MCF 10A (cell line): ENCODE data around the gene DEFB115. TPM values are rescaled to one million over a fixed set of nuclear protein-coding genes. Genes with fewer than 3 reads are reported as not detected.
"Not testable (repeated sequence)": the region's sequence is repeated elsewhere in the genome, so short reads cannot be mapped to it uniquely, and the experiment has no call there.

ENCODE experiments used
- BruUV-seq: library from RNA; stranded (reverse); fragments of 400-500 nt; replicated peaks from 2 replicates; lab custom pipeline; 2021; lab: Mats Ljungman, UMichigan
- CTCF ChIA-PET: fragments of 300-600 bp; sonication (Branson Sonifier 250); formaldehyde crosslinking; extraction: SDS; loops from one replicate; lab custom pipeline; 2021; ENCODE audit warnings: antibody characterized with exemption, inconsistent platforms; lab: Yijun Ruan, JAX
- POLR2A ChIA-PET: fragments of 300-600, 350-650 bp; sonication (Branson Sonifier 250); formaldehyde crosslinking; extraction: SDS; loops from one replicate; lab custom pipeline; 2020; ENCODE audit warnings: antibody characterized with exemption, inconsistent platforms; lab: Yijun Ruan, JAX
- DNase-seq: peaks from one replicate; pipeline ENCODE4 v3.0.0-alpha.2; 2018; ENCODE audit not compliant: unreplicated experiment
- H3K27ac Mint-ChIP-seq: one replicate; pipeline ENCODE4 v1.8.0; 2022; ENCODE audit warnings: mild to moderate bottlenecking, low read depth, mixed read lengths; ENCODE audit not compliant: unreplicated experiment
- H3K27me3 Mint-ChIP-seq: one replicate; pipeline ENCODE4 v1.8.0; 2022; ENCODE audit warnings: mixed read lengths; ENCODE audit not compliant: insufficient read depth, unreplicated experiment
- H3K36me3 Mint-ChIP-seq: one replicate; pipeline ENCODE4 v1.8.0; 2022; ENCODE audit warnings: mild to moderate bottlenecking, moderate library complexity, mixed read lengths; ENCODE audit not compliant: insufficient read depth, unreplicated experiment
- H3K4me1 Mint-ChIP-seq: one replicate; pipeline ENCODE4 v1.8.0; 2022; ENCODE audit warnings: mixed read lengths; ENCODE audit not compliant: insufficient read depth, unreplicated experiment
- H3K4me3 Mint-ChIP-seq: one replicate; pipeline ENCODE4 v1.8.0; 2022; ENCODE audit warnings: mild to moderate bottlenecking, moderate library complexity, mixed read lengths; ENCODE audit not compliant: unreplicated experiment
- H3K9me3 Mint-ChIP-seq: one replicate; pipeline ENCODE4 v1.8.0; 2022; ENCODE audit warnings: mixed read lengths; ENCODE audit not compliant: unreplicated experiment
- intact Hi-C: fragments of 100-400 bp; cut with micrococcal nuclease; formaldehyde crosslinking; loops from 2 replicates; pipeline ENCODE4 v1.14.1; 2022
- total RNA-seq: library from RNA; stranded (reverse); gene quantifications from 2 replicates; pipeline ENCODE4 v1.2.3, GENCODE V29; 2022
- TF ChIP-seq, protein P1 (sequence below): fragments of 200-600 bp; IDR thresholded peaks from one replicate; pipeline ENCODE4 v1.8.0; 2022; ENCODE audit warnings: antibody characterized with exemption, mild to moderate bottlenecking; ENCODE audit not compliant: unreplicated experiment

Gene DEFB115
- total RNA-seq, 1 experiment from 2014 or later: not detected

- ChIA-PET POLR2A (no interaction called here), CTCF (interaction anchor here (0.6 to 0.9 kb wide), 4 partner anchors 18 to 1723 kb away, joined by 3 to 5 read pairs (median 3); no protein-coding TSS in a partner anchor)
- Mint-ChIP-seq H3K9me3 (peaks cover 11% of the 10 kb centered on the region), H3K4me1 (no peaks in the 10 kb centered on the region), H3K36me3 (no peaks in the 10 kb centered on the region), H3K27ac (no peak overlapping the region), H3K27me3 (no peaks in the 10 kb centered on the region), H3K4me3 (no peak overlapping the region)
- TF ChIP-seq, protein P1, sequence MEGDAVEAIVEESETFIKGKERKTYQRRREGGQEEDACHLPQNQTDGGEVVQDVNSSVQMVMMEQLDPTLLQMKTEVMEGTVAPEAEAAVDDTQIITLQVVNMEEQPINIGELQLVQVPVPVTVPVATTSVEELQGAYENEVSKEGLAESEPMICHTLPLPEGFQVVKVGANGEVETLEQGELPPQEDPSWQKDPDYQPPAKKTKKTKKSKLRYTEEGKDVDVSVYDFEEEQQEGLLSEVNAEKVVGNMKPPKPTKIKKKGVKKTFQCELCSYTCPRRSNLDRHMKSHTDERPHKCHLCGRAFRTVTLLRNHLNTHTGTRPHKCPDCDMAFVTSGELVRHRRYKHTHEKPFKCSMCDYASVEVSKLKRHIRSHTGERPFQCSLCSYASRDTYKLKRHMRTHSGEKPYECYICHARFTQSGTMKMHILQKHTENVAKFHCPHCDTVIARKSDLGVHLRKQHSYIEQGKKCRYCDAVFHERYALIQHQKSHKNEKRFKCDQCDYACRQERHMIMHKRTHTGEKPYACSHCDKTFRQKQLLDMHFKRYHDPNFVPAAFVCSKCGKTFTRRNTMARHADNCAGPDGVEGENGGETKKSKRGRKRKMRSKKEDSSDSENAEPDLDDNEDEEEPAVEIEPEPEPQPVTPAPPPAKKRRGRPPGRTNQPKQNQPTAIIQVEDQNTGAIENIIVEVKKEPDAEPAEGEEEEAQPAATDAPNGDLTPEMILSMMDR: no peak
- intact Hi-C loops: no loop called here
- no peak for DNase-seq
- BruUV-seq: no TSS peak
These were observed 505 bp upstream of the DEFB115 start for GRCh38 chr20:31256959-31257358.

DNA sequence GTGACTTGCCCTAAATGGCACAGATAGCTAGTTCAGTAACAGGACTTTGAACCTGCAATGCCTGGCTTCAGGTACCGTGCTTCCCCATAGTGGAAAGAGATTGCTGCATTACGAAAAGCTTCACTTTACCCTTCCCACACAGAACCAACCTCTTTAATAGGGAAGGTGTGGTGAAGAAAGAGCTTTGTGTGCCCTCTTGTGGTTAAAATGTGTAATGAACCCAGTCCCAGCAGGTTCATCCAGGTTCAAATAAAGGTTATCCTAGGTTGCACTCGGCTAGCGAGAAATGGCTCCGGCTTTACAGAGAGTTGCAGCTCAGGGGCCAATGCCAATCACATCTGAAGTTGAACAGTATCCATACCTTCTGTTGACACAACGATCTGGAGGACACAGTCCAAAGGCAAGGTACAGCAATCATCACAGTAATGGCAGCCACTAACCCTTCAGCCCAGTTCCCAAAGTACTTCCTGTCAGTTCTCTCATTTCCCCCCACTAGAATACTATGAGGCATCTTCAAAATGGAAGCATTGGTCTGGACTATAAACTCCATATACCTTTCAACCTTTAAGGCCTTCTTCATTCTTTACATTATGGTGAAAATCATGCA, 3.0 kb downstream of the DEFB115 start:
- Mint-ChIP-seq H3K36me3 (no peaks in the 10 kb centered on the region), H3K4me3 (no peak overlapping the region), H3K27me3 (no peaks in the 10 kb centered on the region), H3K27ac (no peak overlapping the region), H3K4me1 (no peaks in the 10 kb centered on the region), H3K9me3 (peaks cover 8% of the 10 kb centered on the region)
- TF ChIP-seq, protein P1: peak; percentile 58
- ChIA-PET POLR2A (no interaction called here), CTCF (interaction anchor here (0.6 to 2.5 kb wide), 32 partner anchors 8 to 1815 kb away, joined by 3 to 22 read pairs (median 4); partner anchors contain the start of genes DEFB116 and DEFB123)
- DNase-seq: peak; percentile 27
- no TSS peak for BruUV-seq
- intact Hi-C loops: no loop called here

DNA sequence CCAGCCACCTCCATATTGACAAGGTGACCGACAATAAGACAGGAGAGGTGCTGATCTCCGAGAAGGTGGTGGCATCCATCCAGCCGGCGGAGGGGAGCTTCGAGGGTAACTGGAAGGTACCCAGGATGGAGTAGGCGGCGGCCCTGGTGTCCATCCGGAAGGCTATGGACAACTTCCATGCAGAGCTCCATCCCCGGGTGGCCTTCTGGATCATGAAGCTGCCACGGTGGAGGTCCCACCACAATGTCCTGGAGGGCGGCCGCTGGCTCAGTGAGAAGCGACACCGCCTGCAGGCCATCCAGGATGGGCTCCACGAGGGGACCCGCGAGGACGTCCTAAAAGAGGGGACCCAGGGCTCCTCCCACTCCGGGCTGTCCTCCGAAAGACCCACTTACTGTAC, 17.0 kb downstream of the DEFB115 start:
- no TSS peak for BruUV-seq
- DNase-seq: no peak
- intact Hi-C loops: no loop called here
- Mint-ChIP-seq H3K27me3 (no peaks in the 10 kb centered on the region), H3K9me3 (peaks cover 38% of the 10 kb centered on the region), H3K27ac (no peak overlapping the region), H3K4me1 (no peaks in the 10 kb centered on the region), H3K4me3 (no peak overlapping the region), H3K36me3 (no peaks in the 10 kb centered on the region)
- TF ChIP-seq, protein P1: no peak
- ChIA-PET CTCF (interaction anchor here (0.6 to 1.5 kb wide), 4 partner anchors 14 to 1839 kb away, joined by 3 to 7 read pairs (median 4); no protein-coding TSS in a partner anchor), POLR2A (interaction anchor here (1.3 kb wide), 1 partner anchor 10 kb away, joined by 3 read pairs; no protein-coding TSS in a partner anchor)

- Mint-ChIP-seq H3K9me3 (peaks cover 23% of the 10 kb centered on the region), H3K27me3 (no peaks in the 10 kb centered on the region)
- TF ChIP-seq, protein P1: no peak
These were observed 20.7 kb downstream of the DEFB115 start for GRCh38 chr20:31278178-31278577.

GRCh38 chr20:31284964-31285363, 27.5 kb downstream of the DEFB115 start:
- H3K27ac Mint-ChIP-seq, DNase-seq, H3K36me3 Mint-ChIP-seq, H3K4me3 Mint-ChIP-seq, H3K27me3 Mint-ChIP-seq, H3K4me1 Mint-ChIP-seq, intact Hi-C loops, BruUV-seq: not testable (repeated sequence)
- ChIA-PET CTCF (interaction anchor here (0.6 to 2.2 kb wide), 2 partner anchors 10 to 25 kb away, joined by 3 to 7 read pairs; no protein-coding TSS in a partner anchor), POLR2A (interaction anchor here (1.4 kb wide), 1 partner anchor 10 kb away, joined by 3 read pairs; no protein-coding TSS in a partner anchor)
- H3K9me3 Mint-ChIP-seq: peaks cover 43% of the 10 kb centered on the region

More at GRCh38 chr20:31278178-31278577, 20.7 kb downstream of the DEFB115 start:
- H3K27ac Mint-ChIP-seq: no peak overlapping the region
- no peak for DNase-seq
- ChIA-PET POLR2A (no interaction called here), CTCF (interaction anchor here (0.6 to 1.0 kb wide), 3 partner anchors 18 to 1755 kb away, joined by 4 read pairs; no protein-coding TSS in a partner anchor)
- BruUV-seq: no TSS peak
- no peaks in the 10 kb centered on the region for H3K4me1 Mint-ChIP-seq
- no peak overlapping the region for H3K4me3 Mint-ChIP-seq
- intact Hi-C loops: no loop called here
- H3K36me3 Mint-ChIP-seq: no peaks in the 10 kb centered on the region
